DND-41 (cell line): ENCODE results near the gene NPNT.

Experiments
- ATAC-seq: fragments of 200-7000 bp; cut with Tn5 transposase; 3 replicates; pipeline ENCODE4 v1.9.1; 2021; ENCODE audit warnings: low read depth; ENCODE audit not compliant: insufficient read depth
- DNase-seq: peaks from one replicate; pipeline ENCODE4 v3.0.0-alpha.2; 2020
- H2AFZ ChIP-seq: 2 replicates; pipeline ENCODE4 v1.6.0; 2012; ENCODE audit warnings: low read depth, low read length
- H3K27ac ChIP-seq: 2 replicates; pipeline ENCODE4 v1.5.1; 2012; ENCODE audit warnings: low read length, inconsistent platforms
- H3K27me3 ChIP-seq: fragments of 200-600 bp; sonication (generic); 2 replicates; pipeline ENCODE4 v1.6.0; 2012; ENCODE audit warnings: low read length, mild to moderate bottlenecking, inconsistent platforms; ENCODE audit not compliant: insufficient read depth, poor library complexity
- H3K36me3 ChIP-seq: 2 replicates; pipeline ENCODE4 v1.5.1; 2012; ENCODE audit warnings: low read length, inconsistent platforms; ENCODE audit not compliant: insufficient read depth
- H3K4me1 ChIP-seq: 2 replicates; pipeline ENCODE4 v1.5.1; 2012; ENCODE audit warnings: mild to moderate bottlenecking, low read length; ENCODE audit not compliant: insufficient read depth
- H3K4me2 ChIP-seq: 2 replicates; pipeline ENCODE4 v1.6.0; 2012; ENCODE audit warnings: mild to moderate bottlenecking, moderate library complexity, low read length, inconsistent platforms; ENCODE audit not compliant: insufficient read depth
- H3K4me3 ChIP-seq, 2 experiments: fragments of 200-600 bp in 1 of 2; shearing (Covaris generic) in 1 of 2; 2 replicates each; pipeline ENCODE4 v1.5.1; 2012 to 2016; ENCODE audit warnings: inconsistent platforms in 2 of 2, low read length in 2 of 2, mild to moderate bottlenecking in 2 of 2, low read depth in 1 of 2, moderate library complexity in 1 of 2
- H3K79me2 ChIP-seq: 2 replicates; pipeline ENCODE4 v1.6.0; 2012; ENCODE audit warnings: low read length, inconsistent platforms; ENCODE audit not compliant: insufficient read depth
- H3K9ac ChIP-seq: 2 replicates; pipeline ENCODE4 v1.6.0; 2012; ENCODE audit warnings: low read depth, mild to moderate bottlenecking, inconsistent platforms, low read length, moderate library complexity
- H3K9me3 ChIP-seq: 2 replicates; pipeline ENCODE4 v1.5.1; 2012; ENCODE audit warnings: low read length, moderate library complexity, mild to moderate bottlenecking, inconsistent platforms; ENCODE audit not compliant: insufficient read depth, severe bottlenecking
- H4K20me1 ChIP-seq: 2 replicates; pipeline ENCODE4 v1.6.0; 2012; ENCODE audit warnings: low read length; ENCODE audit not compliant: insufficient read depth
- CTCF ChIP-seq: IDR thresholded peaks from 2 replicates; pipeline ENCODE4 v1.5.1; 2012; ENCODE audit warnings: borderline replicate concordance, low read length, moderate library complexity, mild to moderate bottlenecking; ENCODE audit not compliant: poor library complexity, severe bottlenecking; ENCODE audit errors: extremely low read depth
- EZH2 ChIP-seq: IDR thresholded peaks from 3 replicates; pipeline ENCODE4 v1.6.1; 2012; ENCODE audit warnings: borderline replicate concordance, low read depth, mild to moderate bottlenecking, moderate library complexity, low read length, inconsistent platforms; ENCODE audit not compliant: severe bottlenecking

NPNT gene

GRCh38 chr4:105911426-105911825 is 16.2 kb downstream of the NPNT start:
- ATAC-seq = no peak
- no peaks in the 10 kb centered on the region for H3K4me1 ChIP-seq
- no peaks in the 10 kb centered on the region for H3K9me3 ChIP-seq

GRCh38 chr4:105912633-105913032 is 17.4 kb downstream of the NPNT start:
- H3K4me2 ChIP-seq = no peak overlapping the region
- H2AFZ ChIP-seq = no peak overlapping the region
- no peaks in the 10 kb centered on the region for H3K27me3 ChIP-seq
- H3K36me3 ChIP-seq = no peaks in the 10 kb centered on the region
- H3K27ac ChIP-seq = no peak overlapping the region
- no peaks in the 10 kb centered on the region for H3K79me2 ChIP-seq
- H3K4me1 ChIP-seq = no peaks in the 10 kb centered on the region
- no peak for DNase-seq
- no peaks in the 10 kb centered on the region for H4K20me1 ChIP-seq
- H3K9me3 ChIP-seq = no peaks in the 10 kb centered on the region
- no peak overlapping the region for H3K9ac ChIP-seq
- ATAC-seq = no peak
- H3K4me3 ChIP-seq = no peak overlapping the region
- TF ChIP-seq CTCF = no peak
- TF ChIP-seq EZH2 = no peak

More at GRCh38 chr4:105911426-105911825, 16.2 kb downstream of the NPNT start:
- Histone ChIP-seq H3K36me3 (no peaks in the 10 kb centered on the region), H3K4me2 (no peak overlapping the region), H3K27ac (no peak overlapping the region), H3K27me3 (no peaks in the 10 kb centered on the region), H3K9ac (no peak overlapping the region), H4K20me1 (no peaks in the 10 kb centered on the region), H2AFZ (no peak overlapping the region), H3K4me3 (no peak overlapping the region), H3K79me2 (no peaks in the 10 kb centered on the region)
- no peak for DNase-seq
- TF ChIP-seq CTCF (no peak), EZH2 (no peak)

- no peak overlapping the region for H3K9ac ChIP-seq
- no peaks in the 10 kb centered on the region for H3K36me3 ChIP-seq
- H3K4me3 ChIP-seq = no peak overlapping the region
- H2AFZ ChIP-seq = no peak overlapping the region
- no peaks in the 10 kb centered on the region for H3K79me2 ChIP-seq
- no peak overlapping the region for H3K4me2 ChIP-seq
- no peak overlapping the region for H3K27ac ChIP-seq
- DNase-seq (no peak), ATAC-seq (no peak)
- no peaks in the 10 kb centered on the region for H3K4me1 ChIP-seq
- H3K9me3 ChIP-seq = no peaks in the 10 kb centered on the region
- no peaks in the 10 kb centered on the region for H4K20me1 ChIP-seq
- H3K27me3 ChIP-seq = no peaks in the 10 kb centered on the region
- TF ChIP-seq CTCF (no peak), EZH2 (no peak)
Measured at GRCh38 chr4:105917171-105917685, 22.0 kb downstream of the NPNT start.

GRCh38 chr4:105921301-105921700 is 26.0 kb downstream of the NPNT start:
- Histone ChIP-seq H3K4me1 (no peaks in the 10 kb centered on the region), H3K4me3 (no peak overlapping the region), H4K20me1 (no peaks in the 10 kb centered on the region), H3K36me3 (no peaks in the 10 kb centered on the region), H2AFZ (no peak overlapping the region), H3K9me3 (no peaks in the 10 kb centered on the region), H3K79me2 (no peaks in the 10 kb centered on the region), H3K27me3 (no peaks in the 10 kb centered on the region), H3K4me2 (no peak overlapping the region), H3K9ac (no peak overlapping the region), H3K27ac (no peak overlapping the region)
- DNase-seq (no peak), ATAC-seq (no peak)
- no peak for TF ChIP-seq EZH2
- TF ChIP-seq CTCF = no peak
